Right cardiac atrium (tissue), 5 donors: ENCODE measurements around the gene WDR33. TPM values are rescaled to one million over a fixed set of nuclear protein-coding genes. Genes with fewer than 3 reads are reported as not detected.

Experiments used
- ATAC-seq, 2 donors: fragments of 200-7000 bp; cut with Tn5 transposase; one replicate each; pipeline versions ENCODE4 v1.8.0 to v1.9.1; 2020; ENCODE audit warnings: moderate library complexity in 2 of 2, mild to moderate bottlenecking in 1 of 2
- DNase-seq, 3 donors: peaks; one replicate each; pipeline ENCODE4 v3.0.0-alpha.2; 2020
- H3K27ac ChIP-seq: one replicate; pipeline ENCODE4 v1.5.1; 2013; ENCODE audit warnings: mild to moderate bottlenecking, low read length, control low read depth, moderate library complexity
- H3K27me3 ChIP-seq: one replicate; pipeline ENCODE4 v1.6.1; 2013; ENCODE audit not compliant: control insufficient read depth, insufficient read depth
- H3K4me1 ChIP-seq: one replicate; pipeline ENCODE4 v1.6.1; 2013; ENCODE audit warnings: low read length; ENCODE audit not compliant: control insufficient read depth, insufficient read depth
- H3K4me3 ChIP-seq: one replicate; pipeline ENCODE4 v1.5.1; 2013; ENCODE audit warnings: low read length, control low read depth
- H3K9me3 ChIP-seq: one replicate; pipeline ENCODE4 v1.6.1; 2013; ENCODE audit warnings: low read length; ENCODE audit not compliant: control insufficient read depth
- WGBS: extraction: QIAGEN DNeasy Blood & Tissue Kit; methylation state at CpG from one replicate; pipeline ENCODE4 v1.1.7; 2013; 5-methylcytosine and 5-hydroxymethylcytosine counted together
- intact Hi-C, 4 donors: fragments of 100-400 bp; cut with DNase I; formaldehyde crosslinking; loops; one replicate each; pipeline versions ENCODE4 v1.11.0 to v1.14.0; 2022 to 2023
- polyA plus RNA-seq: library from polyadenylated mRNA; stranded (reverse); fragments of 200-250 nt; gene quantifications from one replicate; pipeline ENCODE4 v1.2.3, GENCODE V29; 2013
- total RNA-seq, 4 donors: library from RNA; stranded (reverse); fragmentation: NEBNext Ultra II Directional; extraction: Animal tissue kit (Norgen Biotek cat#: 25700); gene quantifications; one replicate each; pipeline ENCODE4 v1.2.1, GENCODE V29; 2021
- donor health status: healthy with polysubstance abuse.
- donor health status: DM: no; HTN: yes; CAD: no.
- donor health status: DM: no; HTN: no; CAD: no.
- donor health status: DM: no; HTN: yes; CAD: no; lungs with severe emphysema.
- donor health status: DM: yes; HTN: yes; CAD: no.

Gene WDR33
- total and polyA plus RNA-seq, 5 donors: 12.7 to 45.7 (median 40.9) TPM

DNA sequence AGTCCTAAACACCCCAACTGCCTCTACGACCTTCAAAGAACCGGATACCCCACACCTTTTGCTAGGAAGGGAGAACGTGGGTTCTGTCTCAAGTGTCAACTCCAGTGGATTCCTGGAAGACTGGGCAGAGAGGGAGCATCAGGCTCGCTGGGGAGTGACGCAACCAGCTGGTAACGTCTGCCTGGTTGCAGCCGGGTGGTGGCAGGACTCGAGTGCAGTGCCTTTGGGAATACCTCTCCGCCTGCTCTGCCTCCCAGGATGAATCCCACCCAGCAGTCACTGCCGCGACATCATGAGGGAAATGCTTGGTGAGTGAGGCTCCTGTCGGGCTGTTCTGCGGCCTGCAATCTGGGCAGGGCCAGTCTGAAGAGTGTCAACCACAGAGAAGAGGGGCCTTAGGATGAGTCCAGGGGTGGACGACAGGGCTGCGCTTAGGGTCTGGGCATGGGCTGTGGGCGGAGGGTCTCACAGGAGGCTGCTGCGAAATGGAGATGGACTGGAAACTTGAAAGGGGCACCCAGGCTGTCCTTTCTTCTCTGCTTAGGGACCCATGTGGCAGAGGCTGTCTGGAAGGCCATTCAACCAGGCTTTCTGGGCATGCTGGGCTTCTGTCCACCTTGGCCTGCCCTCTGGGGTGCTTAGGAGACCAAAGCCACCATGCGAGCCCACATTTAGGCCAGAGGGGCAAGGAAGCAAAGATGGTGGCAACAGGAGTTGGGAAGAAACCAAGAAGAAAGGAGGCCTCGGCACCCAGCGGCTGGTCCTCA, 152.1 kb downstream of the WDR33 start:
- DNase-seq: peak; percentile 45 to 47 (median 45)
- intact Hi-C loops: no loop called here
- no peaks in the 10 kb centered on the region for H3K9me3 ChIP-seq
- no peak overlapping the region for H3K4me3 ChIP-seq
- H3K27me3 ChIP-seq: no peaks in the 10 kb centered on the region
- WGBS: 76% methylated on average over 20 of the region's 20 CpGs
- peaks cover 53% of the 10 kb centered on the region for H3K4me1 ChIP-seq
- peak overlapping the region; percentile 94 for H3K27ac ChIP-seq
- no peak for ATAC-seq

- Histone ChIP-seq H3K4me3 (no peak overlapping the region), H3K9me3 (no peaks in the 10 kb centered on the region), H3K4me1 (peaks cover 58% of the 10 kb centered on the region), H3K27me3 (no peaks in the 10 kb centered on the region), H3K27ac (peak overlapping the region; percentile 94)
- 86% methylated on average over 6 of the region's 6 CpGs for WGBS
- intact Hi-C loops: no loop called here
- DNase-seq (peak in 1 of 3 donors; percentile 18), ATAC-seq (no peak)
Measured at GRCh38 chr2:127658146-127658545, 152.8 kb downstream of the WDR33 start.

- Histone ChIP-seq H3K27ac (peak overlapping the region; percentile 10), H3K4me1 (peaks cover 59% of the 10 kb centered on the region), H3K27me3 (no peaks in the 10 kb centered on the region), H3K9me3 (no peaks in the 10 kb centered on the region), H3K4me3 (no peak overlapping the region)
- WGBS: 89% methylated on average over 17 of the region's 17 CpGs
- peak; percentile 11 to 47 (median 33) for DNase-seq
- no peak for ATAC-seq
- intact Hi-C loops: no loop called here
Measured at GRCh38 chr2:127657232-127657595, 153.8 kb downstream of the WDR33 start.

- no peaks in the 10 kb centered on the region for H3K9me3 ChIP-seq
- no peaks in the 10 kb centered on the region for H3K27me3 ChIP-seq
- 72% methylated on average over 15 of the region's 15 CpGs for WGBS
- H3K4me1 ChIP-seq: peaks cover 55% of the 10 kb centered on the region
- no peak for ATAC-seq
- no peak overlapping the region for H3K4me3 ChIP-seq
- H3K27ac ChIP-seq: peak overlapping the region; percentile 10
- DNase-seq: peak; percentile 21 to 55 (median 43)
- intact Hi-C loops: no loop called here
Measured at GRCh38 chr2:127656569-127657231, 154.3 kb downstream of the WDR33 start.

GRCh38 chr2:127655209-127656073, 155.5 kb downstream of the WDR33 start:
- no peaks in the 10 kb centered on the region for H3K27me3 ChIP-seq
- 60% methylated on average over 16 of the region's 16 CpGs for WGBS
- intact Hi-C loops: no loop called here
- peak; percentile 66 to 85 (median 83) for DNase-seq
- no peaks in the 10 kb centered on the region for H3K9me3 ChIP-seq
- peaks cover 53% of the 10 kb centered on the region for H3K4me1 ChIP-seq
- H3K4me3 ChIP-seq: no peak overlapping the region
- H3K27ac ChIP-seq: peak overlapping the region; percentile 68
- peak; percentile 38 to 39 for ATAC-seq

DNA sequence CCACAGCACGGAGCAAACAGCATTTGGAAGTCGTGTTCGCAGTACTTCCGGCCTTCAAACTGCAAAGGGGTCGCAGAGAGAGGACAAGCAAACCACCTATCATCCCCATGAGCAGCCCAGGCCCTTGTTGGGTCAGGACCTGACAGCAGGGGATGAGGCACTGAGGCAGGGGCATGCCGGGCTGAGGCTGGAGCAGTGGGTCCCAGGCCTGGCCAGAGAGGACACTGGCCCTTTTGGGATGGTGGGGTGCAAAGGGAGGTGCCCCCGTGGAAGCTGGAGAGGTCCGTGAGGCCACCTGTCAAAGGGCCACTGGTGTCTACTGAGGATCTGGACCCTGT, 156.2 kb downstream of the WDR33 start:
- Histone ChIP-seq H3K4me3 (no peak overlapping the region), H3K4me1 (peaks cover 55% of the 10 kb centered on the region), H3K9me3 (no peaks in the 10 kb centered on the region), H3K27me3 (no peaks in the 10 kb centered on the region), H3K27ac (peak overlapping the region; percentile 68)
- intact Hi-C loops: no loop called here
- DNase-seq (peak in 2 of 3 donors; percentile 12 to 50), ATAC-seq (no peak)
- WGBS: 89% methylated on average over 8 of the region's 8 CpGs

DNA sequence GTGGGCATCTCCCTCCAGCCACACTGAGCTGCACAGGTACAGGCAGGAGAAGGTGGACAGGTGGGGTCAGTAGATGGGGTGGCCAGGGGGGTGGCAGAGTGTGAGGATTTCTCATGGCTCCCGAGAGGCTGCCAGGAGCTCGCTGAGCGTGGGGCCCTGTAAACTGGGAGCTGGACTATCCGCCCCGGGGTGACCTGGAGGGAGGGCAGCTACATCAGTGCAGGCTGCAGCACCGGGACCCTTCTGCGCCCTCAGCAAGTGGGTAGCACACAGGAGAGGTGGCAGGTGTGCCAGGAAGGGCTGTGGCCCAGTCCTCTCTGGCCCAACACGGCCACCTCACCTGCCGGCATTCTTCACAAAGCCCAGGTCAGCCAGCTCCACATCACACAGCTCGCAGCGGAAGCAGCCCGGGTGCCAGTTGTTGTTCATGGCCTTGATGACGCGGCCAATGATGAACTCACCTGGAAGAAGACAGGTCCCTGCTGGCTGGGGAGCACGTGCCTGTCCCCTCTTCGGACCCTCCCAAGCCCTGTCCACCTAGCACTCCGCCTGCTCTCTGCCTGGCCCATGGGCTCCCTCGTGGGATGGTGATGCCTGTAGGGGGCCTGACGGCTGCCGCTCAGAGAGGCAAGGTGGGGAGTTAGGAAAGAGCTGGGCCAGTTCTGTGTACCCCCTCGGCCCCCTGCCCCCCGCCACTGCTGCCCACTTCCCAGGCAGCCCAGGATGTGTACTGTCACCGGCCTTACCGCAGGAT, 156.7 kb downstream of the WDR33 start:
- H3K27ac ChIP-seq: peak overlapping the region; percentile 68
- 91% methylated on average over 24 of the region's 24 CpGs for WGBS
- no peaks in the 10 kb centered on the region for H3K9me3 ChIP-seq
- no peak for ATAC-seq
- peaks cover 54% of the 10 kb centered on the region for H3K4me1 ChIP-seq
- no peaks in the 10 kb centered on the region for H3K27me3 ChIP-seq
- DNase-seq: peak; percentile 13 to 65 (median 53)
- intact Hi-C loops: no loop called here
- H3K4me3 ChIP-seq: no peak overlapping the region

GRCh38 chr2:127653421-127654083, 157.4 kb downstream of the WDR33 start:
- Histone ChIP-seq H3K27ac (peak overlapping the region; percentile 46), H3K9me3 (no peaks in the 10 kb centered on the region), H3K4me1 (peaks cover 50% of the 10 kb centered on the region), H3K4me3 (no peak overlapping the region), H3K27me3 (no peaks in the 10 kb centered on the region)
- no peak for ATAC-seq
- intact Hi-C loops: no loop called here
- 77% methylated on average over 16 of the region's 16 CpGs for WGBS
- DNase-seq: peak; percentile 13 to 47 (median 47)

GRCh38 chr2:127652786-127653357, 158.1 kb downstream of the WDR33 start:
- ATAC-seq: no peak
- intact Hi-C loops: no loop called here
- H3K27ac ChIP-seq: peak overlapping the region; percentile 46
- H3K9me3 ChIP-seq: no peaks in the 10 kb centered on the region
- no peak overlapping the region for H3K4me3 ChIP-seq
- H3K27me3 ChIP-seq: no peaks in the 10 kb centered on the region
- H3K4me1 ChIP-seq: peaks cover 46% of the 10 kb centered on the region
- 55% methylated on average over 25 of the region's 25 CpGs for WGBS
- peak; percentile 12 to 61 (median 49) for DNase-seq
